PC-9 (cell line): Measurements from ENCODE around the gene UTP20.

Experiments
- CTCF ChIP-seq: fragments of 200-600 bp; sonication (generic); conservative IDR thresholded peaks from 2 replicates; pipeline ENCODE4 v1.6.1; 2017; ENCODE audit warnings: mixed run types, antibody characterized with exemption, mild to moderate bottlenecking, moderate library complexity
- EZH2 ChIP-seq: fragments of 200-600 bp; sonication (generic); IDR thresholded peaks from 2 replicates; pipeline ENCODE4 v1.8.0; 2017; ENCODE audit warnings: antibody characterized with exemption, low read depth

GRCh38 chr12:101361455-101361854 is 81.5 kb downstream of the UTP20 start:
- no peak for TF ChIP-seq CTCF
- no peak for TF ChIP-seq EZH2
